8988T (cell line): ENCODE measurements around the gene CAMSAP1.

ENCODE experiments used
- DNase-seq: peaks from one replicate; pipeline ENCODE4 v3.0.0; 2011

Gene CAMSAP1

DNA sequence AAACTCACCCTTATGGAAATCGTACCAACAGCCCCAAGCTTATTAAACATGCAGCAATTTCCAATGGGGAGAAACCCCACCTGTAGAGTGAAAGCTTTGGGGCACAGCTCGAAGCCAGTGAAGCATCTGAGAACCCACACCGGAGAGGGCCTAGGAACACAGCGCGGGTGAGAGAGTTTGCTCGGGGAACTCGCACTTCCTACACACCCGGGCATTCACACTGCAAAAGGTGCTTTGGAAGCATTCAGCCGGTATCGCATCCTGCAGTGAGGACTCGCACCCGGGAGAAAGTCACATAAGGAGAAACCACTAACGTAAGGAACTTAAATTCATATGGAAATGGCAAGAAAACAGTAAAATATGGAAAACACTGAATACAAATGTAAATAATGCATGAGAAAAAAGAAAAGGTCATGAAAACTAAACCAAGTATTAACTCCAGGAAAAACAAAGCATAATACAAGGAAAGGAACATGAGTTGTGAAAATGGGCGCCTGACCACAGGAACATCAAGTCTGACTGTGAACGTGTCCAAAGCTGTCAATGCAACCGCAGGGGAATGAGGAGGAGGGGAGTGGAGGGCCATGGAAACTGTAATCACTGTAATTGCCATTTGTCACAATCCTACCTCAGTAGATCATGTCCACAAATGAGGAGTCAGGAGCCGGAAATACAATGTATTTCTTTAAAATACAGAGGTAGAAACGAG, 28.7 kb downstream of the CAMSAP1 start:
- no peak for DNase-seq

DNA sequence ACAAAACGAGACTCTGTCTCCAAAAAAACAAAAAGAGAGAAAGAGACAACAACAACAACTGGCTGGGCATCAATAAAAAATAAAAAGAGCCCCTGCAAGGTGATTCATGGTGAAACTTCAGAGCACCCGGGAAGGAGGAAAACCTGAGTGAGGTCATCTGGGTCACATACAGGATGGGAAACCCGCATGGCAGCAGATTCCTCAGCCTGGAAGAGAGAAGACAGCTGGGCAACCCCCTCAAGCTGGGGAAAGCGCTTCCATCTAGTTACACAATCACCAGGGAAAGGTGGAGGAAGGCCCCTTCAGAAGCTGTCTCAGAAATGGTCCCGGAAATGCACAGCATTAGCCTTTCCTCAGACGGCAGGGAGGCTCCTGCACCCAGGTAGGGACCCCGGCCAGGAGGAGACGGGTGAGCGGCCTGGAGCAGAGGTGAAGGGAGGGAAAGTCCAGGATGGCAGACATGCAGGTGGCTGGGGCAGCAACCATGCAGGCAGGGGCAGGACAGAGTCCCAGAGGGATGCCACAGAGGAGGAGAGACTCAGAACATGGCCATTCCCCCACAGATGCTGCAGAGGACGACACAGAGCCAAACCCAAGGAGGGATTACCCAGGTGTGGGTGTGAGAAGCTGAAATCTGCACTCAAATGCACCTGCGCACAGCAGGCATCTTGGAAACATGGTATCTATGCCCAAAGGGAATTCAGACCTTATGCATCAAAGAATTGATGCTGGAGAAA, 29.4 kb downstream of the CAMSAP1 start:
- DNase-seq, result no peak

DNA sequence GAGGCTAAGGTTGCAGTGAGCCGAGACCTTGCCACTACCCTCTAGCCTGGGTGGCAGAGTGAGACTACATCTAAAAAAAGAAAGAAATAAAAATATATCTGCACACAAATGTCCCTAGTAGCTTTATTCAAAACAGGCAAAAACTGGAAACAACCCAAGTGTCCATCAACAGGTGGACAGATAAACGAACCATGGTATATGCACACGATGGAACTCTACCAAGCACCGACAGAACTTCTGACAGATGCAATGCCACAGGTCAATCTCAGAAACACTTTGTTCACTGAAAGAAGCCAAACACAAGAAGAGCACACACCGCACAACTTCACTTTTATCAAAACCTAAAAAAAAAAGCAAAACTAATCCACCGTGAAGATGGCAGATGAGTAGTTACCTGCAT, 30.4 kb downstream of the CAMSAP1 start:
- no peak for DNase-seq

DNA sequence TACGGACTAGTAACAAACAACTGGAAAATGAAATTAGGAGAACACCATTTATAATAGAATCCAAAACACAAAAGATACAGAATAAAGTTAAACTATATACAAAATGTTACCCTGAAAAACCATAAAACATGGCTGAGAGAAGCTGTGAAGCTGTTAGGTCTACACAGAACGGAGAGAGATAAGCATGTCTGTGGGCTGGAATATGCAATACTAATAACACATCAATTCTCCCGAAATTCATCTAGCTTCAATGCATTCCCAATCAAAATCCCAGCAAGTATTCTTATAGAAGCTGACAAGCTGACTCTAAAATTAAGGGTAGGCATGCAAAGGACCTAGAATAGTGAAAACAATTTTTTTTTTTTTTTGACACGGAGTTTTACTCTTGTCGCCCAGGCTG, 32.5 kb downstream of the CAMSAP1 start:
- no peak for DNase-seq

DNA sequence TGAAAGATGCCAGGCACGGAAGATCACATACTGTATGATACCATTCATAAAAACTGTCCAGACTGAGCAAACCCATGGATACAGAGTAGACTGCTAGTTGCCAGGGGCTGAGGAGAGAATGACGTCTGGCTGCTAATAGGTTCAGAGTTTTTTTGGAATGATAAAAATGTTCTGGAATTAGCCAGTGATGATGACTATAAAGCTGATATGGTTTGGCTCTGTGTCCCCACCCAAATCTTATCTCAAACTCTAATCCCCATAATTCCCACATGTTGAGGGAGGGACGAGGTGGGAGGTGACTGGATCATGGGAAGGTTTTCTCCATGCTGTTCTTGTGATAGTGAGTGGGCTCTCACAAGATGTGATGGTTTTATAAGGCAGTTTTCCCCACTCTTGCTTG, 37.4 kb downstream of the CAMSAP1 start:
- DNase-seq, result no peak

DNA sequence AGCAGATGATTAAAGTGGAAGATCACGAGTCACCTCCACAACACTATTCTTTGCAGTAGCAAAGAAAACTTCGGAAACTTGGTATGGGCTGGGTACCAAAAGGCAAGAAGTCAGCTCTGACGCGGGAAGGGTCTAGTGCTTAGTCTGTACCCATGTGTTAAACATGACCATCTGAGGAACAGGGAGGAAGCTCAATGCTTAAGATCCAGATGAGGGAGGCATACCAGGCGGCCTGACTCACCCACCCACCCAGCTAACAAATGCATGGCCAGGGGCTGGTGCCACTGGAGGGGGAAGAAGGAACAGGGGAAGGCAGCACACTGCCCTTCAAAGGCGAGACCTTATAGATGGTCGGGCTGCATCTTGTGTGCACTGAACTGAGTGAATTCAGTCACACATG, 41.8 kb downstream of the CAMSAP1 start:
- DNase-seq, result no peak

DNA sequence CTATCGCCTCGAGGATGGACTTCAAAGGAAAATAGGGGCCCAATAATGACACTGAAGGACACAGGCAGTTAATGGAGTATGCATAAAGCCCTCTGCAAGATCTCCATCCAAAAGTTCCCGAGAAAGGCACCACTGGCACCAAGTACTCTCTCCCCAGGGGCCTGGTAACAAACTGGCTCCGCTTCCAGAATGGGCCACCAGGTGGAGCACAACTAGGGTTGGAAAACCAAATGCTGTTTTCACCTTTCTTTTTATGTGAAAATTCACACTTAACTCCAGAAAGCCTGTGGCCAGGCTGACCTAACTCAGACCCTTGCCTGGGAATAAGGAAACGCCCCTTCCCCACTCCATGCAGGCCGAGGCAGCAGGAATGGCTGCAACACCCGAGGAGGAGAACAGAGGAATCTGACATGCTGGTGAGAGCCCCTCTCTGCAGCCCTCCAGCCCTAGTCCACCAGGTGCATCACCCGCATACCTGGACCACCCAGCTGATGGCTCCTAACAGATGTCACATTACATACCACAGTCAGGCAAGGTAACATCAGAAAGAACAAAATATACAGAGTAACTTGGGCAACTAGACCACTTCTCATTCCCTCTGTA, 42.8 kb downstream of the CAMSAP1 start:
- DNase-seq, result peak; percentile 69

DNA sequence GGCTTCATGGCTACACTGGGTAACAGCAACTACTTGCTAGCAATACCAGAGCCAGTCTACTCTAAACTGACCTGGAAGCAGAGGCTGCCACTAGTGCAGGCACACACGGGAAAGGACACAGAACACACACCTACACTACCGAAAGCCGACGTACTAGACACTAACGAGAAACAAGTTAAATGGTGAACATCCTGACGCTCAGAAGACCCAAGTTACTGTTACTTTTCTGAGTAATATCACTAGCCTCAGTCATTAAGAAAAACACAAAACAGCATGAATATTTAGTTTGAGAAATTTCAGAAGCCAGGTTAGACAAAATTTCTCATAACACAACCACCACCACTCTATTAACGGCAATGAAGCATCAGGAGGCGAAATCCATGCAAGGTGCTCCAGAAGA, 44.5 kb downstream of the CAMSAP1 start:
- no peak for DNase-seq

DNA sequence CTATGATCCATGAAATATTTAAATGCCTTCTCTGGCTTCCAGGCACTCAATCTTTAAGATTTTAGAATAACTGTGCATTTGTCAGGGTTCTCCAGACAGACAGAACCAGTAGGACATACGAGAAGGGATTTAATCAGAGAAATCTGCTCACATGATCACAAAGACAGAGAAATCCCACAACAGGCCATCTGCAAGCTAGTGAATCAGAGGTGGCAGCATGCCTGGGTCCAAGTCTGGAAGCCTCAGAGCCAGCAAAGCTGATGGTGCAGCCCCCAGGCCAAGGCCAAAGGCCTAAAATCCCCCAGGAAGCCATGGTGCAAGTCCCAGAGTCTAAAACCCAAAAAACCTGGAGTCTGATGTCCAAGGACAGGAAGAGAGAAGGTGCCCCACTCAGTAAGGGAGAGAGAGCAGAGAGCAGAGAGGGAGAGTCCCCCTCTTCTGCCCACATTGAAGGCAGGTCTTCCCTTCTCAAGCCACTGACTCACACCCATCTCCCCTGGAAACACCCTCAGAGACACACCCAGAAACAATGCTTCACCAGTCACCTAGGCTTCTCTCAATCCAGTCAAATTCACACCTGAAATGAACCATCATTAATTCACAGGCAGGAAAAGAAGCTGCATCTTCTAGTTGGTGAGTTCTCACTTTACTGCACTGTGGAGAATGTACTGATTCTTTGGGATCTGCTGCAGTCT, 48.7 kb downstream of the CAMSAP1 start:
- DNase-seq, result no peak

DNA sequence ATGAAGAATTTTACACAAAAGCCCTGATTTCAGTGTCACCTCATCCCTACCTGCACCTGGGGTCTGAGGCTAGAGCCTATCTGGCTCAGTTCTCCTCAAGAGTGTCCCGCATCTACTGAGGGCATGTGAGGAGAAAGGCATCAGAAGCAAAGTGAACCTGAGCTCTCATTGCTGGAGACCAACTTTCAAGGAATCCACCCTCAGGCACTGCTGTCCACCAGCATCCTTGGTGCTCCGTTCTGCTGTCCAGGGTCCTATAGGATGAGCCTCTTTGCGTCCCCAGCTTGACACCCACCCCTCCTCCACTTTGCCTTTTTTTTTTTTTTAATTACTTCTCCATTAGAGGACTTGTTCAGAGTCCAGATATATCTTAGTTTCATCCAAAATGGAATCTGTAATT, 49.5 kb downstream of the CAMSAP1 start:
- no peak for DNase-seq

DNA sequence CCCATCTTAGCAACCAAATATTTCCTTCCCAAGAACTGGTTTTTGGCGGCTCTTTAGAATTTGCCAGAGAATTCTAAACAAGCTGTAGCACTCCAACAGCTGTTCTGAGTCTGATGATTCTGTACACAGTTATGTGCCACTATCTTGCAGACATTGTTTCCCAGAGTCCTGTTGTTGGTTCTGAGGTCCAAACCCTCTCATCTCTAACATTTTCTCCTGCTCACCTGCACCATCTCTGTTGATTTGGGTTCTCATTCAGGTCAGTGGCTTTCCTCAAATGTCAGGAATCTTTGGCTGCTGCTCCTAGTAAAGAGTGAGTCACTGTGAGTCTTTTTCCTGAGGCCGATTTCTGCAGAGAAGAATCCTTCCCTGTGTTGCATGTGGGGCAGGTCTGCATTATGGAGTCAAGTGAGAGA, 50.0 kb downstream of the CAMSAP1 start:
- no peak for DNase-seq

DNA sequence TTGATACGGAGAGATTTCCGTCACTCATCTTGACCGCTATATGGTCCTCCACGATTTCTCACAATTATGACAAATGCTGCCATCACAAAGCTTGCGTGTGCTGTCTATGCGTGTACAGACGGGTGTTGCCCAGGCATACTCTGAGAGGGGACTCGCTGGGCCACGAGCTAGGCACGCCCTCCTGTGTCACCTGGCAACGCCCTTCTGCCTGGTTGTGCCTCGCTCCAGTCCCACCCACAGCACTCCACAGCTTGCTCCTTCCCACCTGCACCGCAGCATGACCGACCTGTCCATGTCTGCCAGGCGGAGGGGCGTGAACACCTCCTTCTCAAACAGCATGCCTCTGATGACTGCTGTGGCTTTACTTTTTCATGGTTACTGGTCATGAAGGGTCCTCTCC, 55.6 kb downstream of the CAMSAP1 start:
- no peak for DNase-seq

DNA sequence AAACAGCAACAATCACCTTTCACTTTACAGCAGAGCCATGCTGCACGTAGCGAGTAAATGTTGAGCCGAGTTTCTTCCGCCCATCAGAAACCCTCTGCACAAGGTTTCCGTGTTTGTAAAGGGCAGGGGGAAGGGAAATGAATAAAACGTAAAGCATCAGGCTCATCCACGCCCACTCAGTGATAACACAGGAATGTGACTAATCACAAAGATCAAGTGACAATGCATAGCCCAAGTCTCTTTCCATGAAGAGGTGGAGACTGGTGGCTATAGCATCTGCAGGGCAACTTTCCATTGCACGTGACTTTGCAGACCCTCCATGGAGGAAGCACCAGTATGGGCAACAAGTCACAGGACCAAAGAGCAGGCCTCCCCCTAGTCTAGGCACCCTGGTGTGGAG, 56.6 kb downstream of the CAMSAP1 start:
- no peak for DNase-seq

DNA sequence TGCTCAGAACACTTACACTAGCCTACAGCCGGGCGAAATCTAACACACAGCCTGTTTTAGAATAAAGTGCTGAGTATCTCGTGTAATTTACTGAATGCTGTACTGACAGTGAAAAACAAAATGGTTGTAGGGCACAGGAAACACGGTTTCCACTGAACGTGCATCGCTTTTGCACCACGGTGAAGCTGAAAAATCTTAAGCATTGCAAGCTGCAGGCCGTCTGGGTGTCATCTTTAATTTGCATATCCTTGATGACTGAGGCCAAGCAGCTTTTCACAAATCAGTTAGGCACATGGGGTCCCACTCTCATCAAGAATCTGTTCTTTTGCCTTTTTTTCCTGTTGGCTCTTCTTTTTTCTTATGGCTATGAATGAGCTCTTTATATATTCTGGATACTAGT, 58.2 kb downstream of the CAMSAP1 start:
- DNase-seq, result no peak

DNA sequence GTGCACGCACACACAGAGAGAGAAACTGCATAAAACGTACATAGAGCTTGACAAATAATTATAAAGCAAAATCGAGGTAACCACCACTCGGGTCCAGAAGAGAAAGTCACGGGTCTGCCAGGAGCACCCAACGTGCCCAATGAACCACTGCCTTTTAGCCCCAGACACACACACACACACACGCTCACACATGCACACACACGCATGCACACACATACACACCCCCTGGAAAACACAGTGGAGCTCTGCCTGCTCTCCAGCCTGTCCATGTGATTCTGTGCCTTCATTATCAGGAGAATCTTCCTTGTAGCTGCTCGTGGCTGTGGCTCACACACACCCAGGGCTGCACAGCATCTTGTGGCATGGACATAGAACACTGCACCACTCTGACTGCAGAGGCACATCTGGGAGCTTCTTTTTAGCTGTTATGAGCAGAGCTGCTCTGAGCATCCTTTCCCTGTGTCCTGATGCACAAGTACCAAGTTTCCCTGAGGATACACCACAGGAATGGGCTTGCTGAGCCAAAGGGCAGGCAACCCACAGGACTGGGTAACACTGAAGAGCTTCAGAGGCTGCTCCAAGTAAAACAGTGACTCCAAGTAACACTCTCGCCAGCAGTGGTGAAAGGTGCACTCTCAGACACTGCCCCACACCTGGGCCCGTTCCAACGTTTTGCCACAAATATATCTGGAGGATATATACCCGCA, 58.9 kb downstream of the CAMSAP1 start:
- no peak for DNase-seq

DNA sequence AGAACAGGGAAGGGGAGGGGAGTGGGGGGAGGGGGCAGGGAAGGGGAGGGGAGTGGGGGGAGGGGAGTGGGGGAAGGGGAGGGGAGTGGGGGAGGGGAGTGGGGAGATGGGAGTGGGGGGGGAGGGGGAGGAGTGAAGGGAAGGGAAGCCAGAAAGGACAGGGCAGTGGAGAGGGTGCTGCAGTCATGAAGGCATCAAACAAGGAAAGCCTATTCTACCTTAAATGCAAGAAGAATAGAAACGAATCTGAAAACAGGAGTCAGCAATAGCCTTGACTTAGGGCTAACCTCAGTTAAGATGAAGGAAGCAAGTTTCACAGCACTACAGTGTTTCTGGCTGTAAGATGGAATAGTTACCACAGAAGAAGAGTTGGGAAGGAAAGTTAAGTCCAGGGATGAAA, 59.5 kb downstream of the CAMSAP1 start:
- no peak for DNase-seq

DNA sequence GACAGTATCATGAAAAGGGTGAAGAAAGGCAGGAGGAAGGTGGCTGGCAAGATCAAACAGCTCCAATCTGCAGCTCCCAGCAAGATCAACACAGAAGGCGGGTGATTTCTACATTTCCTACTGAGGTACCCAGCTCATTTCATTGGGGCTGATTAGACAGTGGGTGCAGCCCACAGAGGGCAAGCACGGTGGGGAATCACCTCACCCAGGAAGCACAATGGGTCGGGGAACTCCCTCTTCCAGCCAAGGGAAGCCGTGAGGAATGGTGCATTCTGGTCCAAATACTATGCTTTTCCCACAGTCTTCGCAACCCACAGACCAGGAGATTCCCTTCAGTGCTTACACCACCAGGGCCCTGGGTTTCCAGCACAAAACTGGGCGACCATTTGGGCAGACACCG, 66.8 kb downstream of the CAMSAP1 start:
- no peak for DNase-seq

DNA sequence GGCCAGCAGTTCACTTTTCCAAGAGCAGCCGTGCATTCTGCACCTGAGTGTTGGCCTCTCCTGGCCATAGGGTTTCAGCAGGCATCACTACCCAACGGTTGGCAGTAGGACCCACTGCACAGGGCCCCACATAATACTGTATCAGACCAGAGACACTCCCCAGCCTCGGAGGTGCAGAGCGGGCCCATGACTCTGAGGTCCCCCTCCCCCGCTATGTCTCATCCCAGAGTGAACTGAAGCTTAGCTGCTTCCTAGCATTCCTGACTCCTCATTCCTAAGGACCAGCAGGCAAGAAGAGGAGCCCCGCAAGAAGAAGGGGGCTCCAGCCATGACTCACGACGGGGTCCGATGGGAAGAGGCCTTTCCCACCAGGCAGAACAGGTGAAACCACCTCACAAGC, 67.2 kb downstream of the CAMSAP1 start:
- DNase-seq, result no peak

DNA sequence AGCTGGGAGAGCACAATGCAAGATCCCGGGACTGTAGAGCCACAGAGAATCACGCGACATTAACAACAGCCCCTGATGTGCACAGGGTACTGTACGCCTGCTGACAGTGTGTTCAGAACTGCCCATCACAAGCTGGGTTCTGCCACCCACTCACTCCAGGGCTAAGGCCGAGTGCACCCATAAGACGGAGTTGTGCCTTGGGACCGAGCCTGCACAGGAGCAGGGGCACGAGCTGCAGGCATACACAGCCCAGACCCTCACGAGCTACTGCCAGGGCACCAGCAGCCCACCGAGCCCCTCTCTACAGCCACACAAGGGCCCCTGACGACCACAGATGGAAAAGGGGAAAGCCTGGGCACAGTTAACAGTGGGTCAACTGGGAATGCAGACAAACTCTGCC, 67.8 kb downstream of the CAMSAP1 start:
- no peak for DNase-seq

DNA sequence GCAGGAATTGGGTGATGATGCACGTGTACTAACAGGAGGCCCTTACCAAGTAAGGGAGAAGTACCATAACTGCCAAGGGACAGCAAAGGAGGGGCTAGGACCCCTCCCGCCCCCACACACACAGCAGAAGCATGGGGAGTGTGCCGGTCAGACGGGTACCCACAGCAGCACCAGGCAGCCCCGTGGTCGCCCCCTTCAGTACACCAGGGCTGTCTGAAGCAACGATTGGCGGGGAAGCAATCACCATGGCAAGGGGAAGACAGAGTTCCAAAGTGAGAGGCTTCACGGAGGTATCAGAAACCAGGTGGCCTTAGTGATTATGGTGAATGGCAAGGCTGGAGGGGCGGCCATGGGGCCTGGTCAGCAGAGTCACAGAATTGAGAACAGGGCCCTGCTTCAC, 72.2 kb downstream of the CAMSAP1 start:
- DNase-seq, result no peak

DNA sequence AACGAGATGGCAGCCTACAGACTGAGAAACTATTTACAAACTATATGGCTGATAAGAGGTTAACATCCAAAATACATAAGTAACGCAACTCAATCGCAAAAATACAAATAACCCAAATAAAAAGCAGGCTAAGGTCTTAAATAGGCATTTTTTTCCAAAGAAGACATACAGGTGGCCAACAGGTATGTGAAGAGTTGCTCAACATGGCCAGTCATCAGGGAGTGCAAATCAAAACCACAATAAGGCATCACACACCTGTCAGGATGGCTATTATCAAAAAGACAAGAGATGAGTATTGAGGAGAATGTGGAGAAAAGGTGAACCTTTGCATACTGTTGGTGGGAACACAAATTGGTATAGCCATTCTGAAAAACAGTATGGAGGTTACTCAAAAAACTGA, 73.5 kb downstream of the CAMSAP1 start:
- no peak for DNase-seq

DNA sequence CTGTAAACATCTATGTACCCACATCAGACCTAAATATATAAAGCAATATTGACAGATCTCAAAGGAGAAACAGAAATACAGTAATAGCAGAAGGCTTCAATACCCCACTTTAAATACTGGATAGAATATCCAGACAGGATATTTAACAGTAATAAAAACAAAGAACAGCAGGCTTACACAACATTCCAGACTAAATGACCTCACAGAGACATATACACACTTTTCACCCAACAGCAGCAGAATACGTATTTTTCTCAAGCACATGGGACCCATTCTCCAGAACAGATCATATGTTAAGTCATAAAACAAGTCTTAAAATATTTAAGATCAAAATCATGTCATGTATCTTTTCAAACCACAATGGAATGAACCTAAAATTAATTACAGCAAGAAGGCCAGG, 76.8 kb downstream of the CAMSAP1 start:
- no peak for DNase-seq

DNA sequence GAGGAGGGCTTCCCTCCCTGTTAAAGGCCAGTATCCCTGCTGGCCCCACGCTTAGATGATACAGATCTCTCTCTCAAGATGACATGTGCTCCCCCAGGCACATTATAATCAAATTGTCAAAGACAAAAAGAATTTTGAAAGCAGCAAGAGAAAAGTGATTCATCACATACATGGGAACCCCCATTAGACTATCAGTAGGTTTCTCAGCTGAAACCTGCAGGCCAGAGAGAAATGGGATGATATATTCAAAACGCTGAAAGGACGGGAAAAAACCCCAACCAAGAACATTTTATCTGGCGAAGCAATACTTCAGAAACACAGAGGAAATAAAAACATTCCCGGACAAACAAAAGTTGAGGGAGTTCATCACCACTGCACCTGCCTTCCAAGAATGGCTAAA, 78.7 kb downstream of the CAMSAP1 start:
- no peak for DNase-seq
